Stimulated activated CD4-positive, alpha-beta T cell treated with anti-CD3 and anti-CD28 coated beads, TNF-alpha, amount 100 ng/mL, for 1 hour (primary cell): ENCODE data around the gene ZFPM1.

Experiments used
- DNase-seq, 3 donors: peaks; one replicate each; pipeline ENCODE4 v3.0.0-alpha.2; 2020; ENCODE audit warnings: low read depth in 3 of 3, low spot score in 1 of 3

Gene ZFPM1

GRCh38 chr16:88417684-88418476, 35.2 kb upstream of the ZFPM1 start:
- DNase-seq = no peak

- DNase-seq = no peak
Observed at GRCh38 chr16:88418869-88419268, 34.2 kb upstream of the ZFPM1 start.

- no peak for DNase-seq
Observed at GRCh38 chr16:88419790-88420189, 33.3 kb upstream of the ZFPM1 start.

- DNase-seq = no peak
Observed at GRCh38 chr16:88420496-88420895, 32.6 kb upstream of the ZFPM1 start.

DNA sequence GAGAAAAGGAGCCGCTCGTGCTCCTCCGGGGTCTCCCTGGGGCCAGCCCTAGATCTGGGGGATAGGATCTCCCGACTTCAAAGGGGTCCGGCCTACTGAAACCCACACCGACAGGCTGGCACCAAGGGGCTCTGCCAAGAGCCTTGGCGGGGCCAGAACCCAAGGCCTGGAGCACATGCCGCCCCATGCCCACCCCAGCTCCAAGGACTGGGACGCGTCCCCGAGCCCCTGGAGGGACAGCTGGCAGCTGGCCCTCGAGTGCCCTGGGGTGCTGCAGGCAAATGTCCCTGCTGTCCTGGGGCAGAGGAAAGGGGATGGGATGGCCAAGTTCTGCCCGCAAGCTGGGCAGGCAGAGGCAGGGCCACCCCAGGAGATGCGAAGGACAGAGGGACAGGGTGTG, 31.8 kb upstream of the ZFPM1 start:
- DNase-seq = no peak

DNA sequence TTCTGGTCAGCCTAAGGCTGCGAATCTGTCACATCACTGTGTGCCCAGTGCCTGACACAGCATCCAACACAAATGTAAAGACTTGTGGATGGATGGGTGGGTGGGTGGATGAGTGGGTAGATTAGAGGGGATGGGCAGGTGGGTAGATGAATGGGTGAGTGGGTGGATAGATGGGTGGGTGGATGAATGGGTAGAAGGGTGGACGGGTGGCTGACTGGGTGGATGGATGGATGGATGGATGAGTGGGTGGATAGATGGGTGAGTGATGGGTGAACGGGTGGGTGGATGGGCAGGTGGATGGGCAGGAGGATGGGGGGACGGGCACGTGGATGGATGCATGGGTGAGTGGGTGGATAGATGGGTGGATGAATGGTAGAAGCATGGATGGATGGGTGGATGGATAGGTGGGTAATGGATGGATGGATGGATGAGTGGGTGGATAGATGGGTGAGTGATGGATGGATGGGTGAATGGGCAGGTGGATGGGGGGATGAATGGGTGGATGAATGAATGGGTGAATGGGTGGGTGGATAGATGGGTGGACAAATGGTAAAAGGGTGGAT, 31.1 kb upstream of the ZFPM1 start:
- no peak for DNase-seq

DNA sequence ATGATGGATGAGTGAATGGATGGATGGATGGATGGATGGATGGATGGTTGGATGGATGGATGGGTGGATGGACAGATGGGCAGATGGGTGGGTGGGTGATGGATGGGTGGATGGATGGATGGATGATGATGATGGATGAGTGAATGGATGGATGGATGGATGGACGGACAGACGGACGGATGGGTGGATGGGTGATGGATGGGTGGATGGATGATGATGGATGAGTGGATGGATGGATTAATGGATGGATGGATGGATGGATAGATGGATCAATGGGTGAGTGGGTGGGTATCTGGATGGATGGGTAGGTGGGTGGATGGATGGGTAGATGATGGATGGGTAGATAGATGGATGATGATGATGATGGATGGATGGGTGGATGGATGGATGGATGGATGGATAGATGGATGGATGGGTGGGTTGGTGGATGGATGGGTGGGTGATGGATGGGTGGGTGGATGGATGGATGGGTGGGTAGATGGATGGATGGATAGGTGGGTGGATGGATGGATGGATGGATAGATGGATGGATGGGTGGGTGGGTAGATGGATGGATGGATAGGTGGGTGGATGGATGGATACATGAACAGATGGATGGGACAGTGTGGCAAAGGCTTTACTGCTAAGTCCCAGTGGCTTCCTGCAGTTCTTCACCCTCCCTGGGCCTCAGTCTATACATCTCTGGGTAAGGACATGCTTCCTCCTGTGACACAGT, 30.2 kb upstream of the ZFPM1 start:
- DNase-seq = no peak

DNA sequence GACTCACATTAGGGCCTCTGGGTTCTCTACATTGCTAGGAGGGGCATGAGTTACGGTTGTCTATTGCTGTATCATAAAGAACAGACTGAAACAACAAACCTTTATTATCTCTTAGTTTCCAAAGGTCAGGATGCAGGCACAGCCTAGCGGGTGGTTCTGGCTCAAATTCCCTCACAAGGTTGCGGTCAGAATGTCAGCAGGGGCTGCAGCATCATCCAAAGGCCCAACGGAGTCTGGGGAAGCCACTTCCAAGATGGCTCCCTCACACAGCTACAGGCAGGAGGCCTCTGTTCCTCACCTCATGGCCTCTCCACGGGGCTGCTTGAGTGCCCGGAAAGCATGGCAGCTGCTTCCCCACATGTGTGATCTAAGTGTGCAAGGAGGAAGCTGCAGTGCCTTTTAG, 29.6 kb upstream of the ZFPM1 start:
- DNase-seq = no peak

GRCh38 chr16:88424587-88425235, 28.4 kb upstream of the ZFPM1 start:
- DNase-seq = no peak

DNA sequence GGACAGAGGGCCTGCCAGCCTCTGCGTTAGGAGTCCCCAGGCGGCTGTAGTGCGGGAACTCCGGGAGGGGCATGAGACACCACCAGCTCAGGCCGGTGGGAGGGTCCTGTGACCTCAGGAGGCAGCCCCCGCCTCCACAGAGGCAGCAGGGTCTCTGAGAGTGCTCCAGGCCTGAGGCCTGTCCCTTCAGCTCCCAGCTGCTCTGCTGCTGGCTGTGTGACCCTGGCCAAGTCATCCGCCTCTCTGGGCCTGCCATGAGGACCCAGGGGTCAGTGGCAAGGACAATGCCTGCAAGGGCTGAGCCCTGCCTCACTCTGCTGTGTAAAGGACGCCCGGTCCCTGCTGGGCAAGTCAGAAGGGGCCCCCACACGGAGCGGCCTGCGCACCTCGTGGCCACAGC, 27.1 kb upstream of the ZFPM1 start:
- DNase-seq = no peak

DNA sequence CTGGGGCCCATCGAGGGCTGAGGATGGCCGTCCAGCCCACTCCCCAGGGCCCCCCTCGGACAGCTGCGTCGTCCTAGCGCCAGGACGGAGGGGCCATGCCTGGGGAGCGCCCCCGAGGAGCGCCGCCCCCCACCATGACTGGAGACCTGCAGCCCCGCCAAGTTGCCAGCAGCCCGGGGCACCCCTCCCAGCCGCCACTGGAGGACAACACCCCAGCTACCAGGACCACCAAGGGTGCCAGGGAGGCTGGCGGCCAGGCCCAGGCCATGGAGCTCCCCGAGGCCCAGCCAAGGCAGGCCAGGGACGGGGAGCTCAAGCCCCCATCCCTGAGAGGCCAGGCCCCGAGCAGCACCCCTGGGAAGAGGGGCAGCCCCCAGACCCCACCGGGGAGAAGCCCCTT, 25.7 kb upstream of the ZFPM1 start:
- no peak for DNase-seq

DNA sequence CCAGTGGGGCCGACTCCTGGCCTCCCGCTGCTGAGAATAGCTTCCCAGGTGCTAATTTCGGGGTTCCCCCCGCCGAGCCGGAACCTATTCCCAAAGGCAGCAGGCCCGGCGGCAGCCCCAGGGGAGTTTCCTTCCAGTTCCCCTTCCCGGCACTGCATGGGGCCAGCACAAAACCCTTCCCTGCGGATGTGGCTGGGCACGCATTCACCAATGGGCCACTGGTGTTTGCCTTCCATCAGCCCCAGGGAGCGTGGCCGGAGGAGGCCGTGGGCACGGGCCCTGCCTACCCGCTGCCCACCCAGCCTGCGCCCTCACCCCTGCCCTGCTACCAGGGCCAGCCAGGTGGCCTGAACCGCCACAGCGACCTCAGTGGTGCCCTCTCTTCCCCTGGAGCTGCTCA, 24.9 kb upstream of the ZFPM1 start:
- DNase-seq = no peak

- DNase-seq = no peak
Observed at GRCh38 chr16:88428616-88429386, 24.3 kb upstream of the ZFPM1 start.

- DNase-seq = no peak
Observed at GRCh38 chr16:88429387-88430184, 23.5 kb upstream of the ZFPM1 start.

- DNase-seq = no peak
Observed at GRCh38 chr16:88430185-88430523, 22.9 kb upstream of the ZFPM1 start.

DNA sequence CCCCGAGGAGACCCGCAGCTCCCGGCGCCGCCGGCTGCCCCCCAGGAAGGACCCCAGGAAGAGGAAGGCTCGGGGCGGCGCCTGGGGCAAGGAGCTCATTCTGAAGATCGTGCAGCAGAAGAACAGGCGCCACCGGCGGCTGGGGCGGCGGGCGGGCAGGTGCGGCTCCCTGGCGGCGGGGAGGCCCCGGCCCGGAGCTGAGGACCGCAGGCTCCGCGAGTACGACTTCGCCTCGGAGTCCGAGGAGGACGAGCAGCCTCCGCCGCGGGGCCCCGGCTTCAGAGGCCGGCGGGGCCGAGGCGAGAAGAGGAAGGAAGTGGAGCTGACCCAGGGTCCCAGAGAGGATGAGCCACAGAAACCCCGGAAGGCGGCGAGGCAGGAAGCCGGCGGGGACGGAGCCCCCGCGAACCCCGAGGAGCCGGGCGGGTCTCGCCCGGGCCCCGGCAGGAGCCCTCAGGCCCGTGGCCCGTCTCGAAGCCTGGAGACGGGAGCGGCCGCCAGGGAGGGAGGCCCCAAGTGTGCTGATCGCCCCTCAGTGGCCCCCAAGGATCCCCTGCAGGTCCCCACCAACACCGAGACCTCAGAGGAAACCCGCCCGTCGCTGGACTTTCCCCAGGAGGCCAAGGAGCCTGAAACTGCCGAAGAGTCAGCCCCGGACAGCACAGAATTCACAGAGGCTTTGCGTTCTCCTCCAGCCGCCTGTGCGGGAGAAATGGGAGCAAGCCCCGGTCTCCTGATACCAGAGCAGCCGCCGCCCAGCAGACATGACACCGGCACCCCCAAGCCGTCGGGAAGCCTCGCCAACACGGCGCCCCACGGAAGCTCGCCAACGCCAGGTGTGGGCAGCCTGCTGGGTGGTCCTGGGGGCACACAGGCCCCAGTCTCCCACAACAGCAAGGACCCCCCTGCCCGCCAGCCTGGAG, 22.3 kb upstream of the ZFPM1 start:
- DNase-seq = peak in 1 of 3 donors; percentile 31

- no peak for DNase-seq
Observed at GRCh38 chr16:88431651-88432050, 21.4 kb upstream of the ZFPM1 start.

GRCh38 chr16:88432174-88432573, 20.9 kb upstream of the ZFPM1 start:
- DNase-seq = no peak

DNA sequence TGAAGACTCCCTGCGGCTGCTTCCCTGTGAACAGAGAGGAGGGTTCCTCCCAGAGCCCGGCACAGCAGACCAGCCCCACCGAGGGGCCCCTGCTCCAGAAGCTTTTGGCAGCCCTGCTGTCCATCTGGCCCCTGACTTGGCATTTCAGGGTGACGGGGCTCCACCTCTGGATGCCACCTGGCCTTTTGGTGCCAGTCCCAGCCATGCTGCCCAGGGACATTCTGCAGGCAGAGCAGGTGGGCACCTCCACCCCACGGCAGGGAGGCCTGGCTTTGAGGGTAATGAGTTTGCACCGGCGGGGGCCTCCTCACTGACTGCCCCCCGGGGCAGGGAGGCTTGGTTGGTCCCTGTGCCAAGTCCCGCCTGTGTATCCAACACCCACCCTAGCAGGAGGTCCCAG, 20.3 kb upstream of the ZFPM1 start:
- DNase-seq = no peak
